HepG2 (cell line): ENCODE results near the gene ZFR. TPM values are rescaled to one million over a fixed set of nuclear protein-coding genes. Genes with fewer than 3 reads are reported as not detected.

Experiments used
- ELF3 ChIP-seq: IDR thresholded peaks from 2 replicates; pipeline ENCODE4 v1.6.1; 2016; ENCODE audit warnings: missing genetic modification reagents, missing compliant biosample characterization
- ETS1 ChIP-seq: sonication (generic); formaldehyde crosslinking; IDR thresholded peaks from 2 replicates; pipeline ENCODE4 v1.4.0; 2020; ENCODE audit warnings: missing genetic modification reagents
- GATAD2A ChIP-seq: IDR thresholded peaks from 2 replicates; pipeline ENCODE4 v1.6.1; 2016
- KAT7 ChIP-seq: IDR thresholded peaks from 2 replicates; pipeline ENCODE4 v1.6.1; 2018; ENCODE audit warnings: borderline replicate concordance, missing compliant biosample characterization
- MLX ChIP-seq: IDR thresholded peaks from 2 replicates; pipeline ENCODE4 v1.6.1; 2016
- PBX3 ChIP-seq: sonication (generic); formaldehyde crosslinking; IDR thresholded peaks from 2 replicates; pipeline ENCODE4 v1.8.1; 2023; ENCODE audit warnings: missing genetic modification reagents, inconsistent platforms, borderline replicate concordance
- RARA ChIP-seq: IDR thresholded peaks from 2 replicates; pipeline ENCODE4 v1.6.1; 2016; ENCODE audit warnings: missing genetic modification reagents, missing compliant biosample characterization
- RBAK ChIP-seq: sonication (generic); formaldehyde crosslinking; IDR thresholded peaks from 2 replicates; pipeline ENCODE4 v1.5.1; 2020; ENCODE audit warnings: mild to moderate bottlenecking, missing genetic modification reagents
- SATB2 ChIP-seq: sonication (generic); formaldehyde crosslinking; IDR thresholded peaks from 2 replicates; pipeline ENCODE4 v1.5.0; 2020; ENCODE audit warnings: missing genetic modification reagents
- SRSF1 ChIP-seq: fragments of 200-400 bp; formaldehyde crosslinking; optimal IDR thresholded peaks from 2 replicates; pipeline ENCODE3; 2017; ENCODE audit warnings: mild to moderate bottlenecking, low read depth, low read length, moderate library complexity
- TEAD3 ChIP-seq: optimal IDR thresholded peaks from 2 replicates; pipeline ENCODE3; 2016; ENCODE audit warnings: borderline replicate concordance
- ZBTB14 ChIP-seq: sonication (generic); formaldehyde crosslinking; IDR thresholded peaks from 2 replicates; pipeline ENCODE4 v1.4.0; 2020; ENCODE audit warnings: missing genetic modification reagents
- ZBTB39 ChIP-seq: sonication (generic); formaldehyde crosslinking; IDR thresholded peaks from 2 replicates; pipeline ENCODE4 v1.5.0; 2020; ENCODE audit warnings: missing genetic modification reagents
- ZMYM2 ChIP-seq: sonication (generic); formaldehyde crosslinking; IDR thresholded peaks from 2 replicates; pipeline ENCODE4 v1.8.0; 2022; ENCODE audit warnings: mild to moderate bottlenecking, missing genetic modification reagents
- ZNF18 ChIP-seq: sonication (generic); formaldehyde crosslinking; IDR thresholded peaks from 2 replicates; pipeline ENCODE4 v1.8.0; 2022; ENCODE audit warnings: mild to moderate bottlenecking, missing genetic modification reagents; ENCODE audit not compliant: insufficient replicate concordance
- ZNF234 ChIP-seq: sonication (generic); formaldehyde crosslinking; conservative IDR thresholded peaks from 2 replicates; pipeline ENCODE4 v1.5.1; 2020; ENCODE audit warnings: mild to moderate bottlenecking, missing genetic modification reagents
- ZNF350 ChIP-seq: sonication (generic); formaldehyde crosslinking; IDR thresholded peaks from 2 replicates; pipeline ENCODE4 v1.4.0; 2020; ENCODE audit warnings: mild to moderate bottlenecking, low read depth, missing genetic modification reagents, borderline replicate concordance
- ZNF503 ChIP-seq: sonication (generic); formaldehyde crosslinking; IDR thresholded peaks from 2 replicates; pipeline ENCODE4 v1.4.0; 2020; ENCODE audit warnings: missing genetic modification reagents
- ZNF709 ChIP-seq: sonication (generic); formaldehyde crosslinking; IDR thresholded peaks from 2 replicates; pipeline ENCODE4 v1.5.0; 2020; ENCODE audit warnings: mild to moderate bottlenecking, missing genetic modification reagents
- ZNF75D ChIP-seq: sonication (generic); formaldehyde crosslinking; IDR thresholded peaks from 2 replicates; pipeline ENCODE4 v1.8.1; 2023; ENCODE audit warnings: missing genetic modification reagents, mild to moderate bottlenecking, borderline replicate concordance
- ZNF841 ChIP-seq: sonication (generic); formaldehyde crosslinking; IDR thresholded peaks from 2 replicates; pipeline ENCODE4 v1.8.1; 2023; ENCODE audit warnings: missing genetic modification reagents, borderline replicate concordance
- ZSCAN30 ChIP-seq: sonication (generic); formaldehyde crosslinking; IDR thresholded peaks from 2 replicates; pipeline ENCODE4 v1.5.0; 2020; ENCODE audit warnings: mild to moderate bottlenecking, missing genetic modification reagents
- polyA plus RNA-seq, 8 experiments: library from polyadenylated mRNA; depleted of rRNA in 3 of 8; stranded (reverse) in 7 of 8; unstranded in 1 of 8; fragments of >200 nt; fragmentation: Illumina TruSeq in 4 of 8; extraction: Trizol in 4 of 8; gene quantifications; 2 replicates each; pipeline versions ENCODE4 v1.2.1 to v1.2.3, GENCODE V29; 2011 to 2016; ENCODE audit warnings: low read depth in 4 of 8, missing spikeins in 1 of 8, mixed read lengths in 1 of 8; ENCODE audit not compliant: insufficient read depth in 1 of 8
- total RNA-seq, 5 experiments: library from RNA; depleted of rRNA; stranded (reverse); fragments of >200 nt; fragmentation: Illumina TruSeq; extraction: Trizol; gene quantifications; 2 replicates each; pipeline ENCODE4 v1.2.3, GENCODE V29; 2016; ENCODE audit warnings: low read depth in 1 of 5

Gene ZFR
- total and polyA plus RNA-seq, 2 of the 13 experiments (the other 11 are each of a cell fraction or from before 2014, with no cell fraction given): 89.0 to 92.8 TPM

GRCh38 chr5:32314658-32315057, 129.9 kb downstream of the ZFR start (continued):
- TF ChIP-seq ZNF350 (CRISPR knock-in tag) (no peak), ZNF18 (no peak), ZBTB39 (no peak), MLX (CRISPR knock-in tag) (no peak), ZBTB14 (CRISPR knock-in tag) (no peak), ETS1 (no peak), PBX3 (no peak), ZMYM2 (no peak; the same call in 1 of the 2 replicates), TEAD3 (peak; percentile 29), GATAD2A (CRISPR knock-in tag) (peak; percentile 84), ZNF709 (CRISPR knock-in tag) (no peak), KAT7 (CRISPR knock-in tag) (no peak), ZNF234 (CRISPR knock-in tag) (no peak), ELF3 (CRISPR knock-in tag) (peak; percentile 50; the same call in 1 of the 2 replicates), RARA (peak; percentile 34; the same call in 1 of the 2 replicates), SRSF1 (no peak), ZNF841 (CRISPR knock-in tag) (no peak), ZNF503 (CRISPR knock-in tag) (0 out of 2 replicates have a peak, but pooled peaks have one; percentile 50), ZSCAN30 (CRISPR knock-in tag) (no peak), ZNF75D (CRISPR knock-in tag) (no peak), RBAK (no peak), SATB2 (CRISPR knock-in tag) (no peak)
